GM13977 (cell line): ENCODE data around the gene RNF113A.

Experiments
- DNase-seq: peaks from one replicate; pipeline ENCODE4 v3.0.0; 2012; ENCODE audit warnings: low spot score
- in situ Hi-C: fragments of 300-500 bp; cut with MboI; formaldehyde crosslinking; loops from one replicate; pipeline ENCODE4 v1.12.0; 2022; ENCODE audit warnings: low sequenced_read_pairs, low pct_unique_long_range_greater_than_20kb, mixed read lengths, inconsistent platforms; ENCODE audit not compliant: unreplicated experiment
- TF ChIP-seq, protein P1 (sequence below): IDR thresholded peaks from 2 replicates; pipeline ENCODE4 v1.5.1; 2012; ENCODE audit warnings: mild to moderate bottlenecking, control low read depth; ENCODE audit not compliant: insufficient read depth; ENCODE audit errors: extremely low read depth, missing control alignments

The RNF113A gene

DNA sequence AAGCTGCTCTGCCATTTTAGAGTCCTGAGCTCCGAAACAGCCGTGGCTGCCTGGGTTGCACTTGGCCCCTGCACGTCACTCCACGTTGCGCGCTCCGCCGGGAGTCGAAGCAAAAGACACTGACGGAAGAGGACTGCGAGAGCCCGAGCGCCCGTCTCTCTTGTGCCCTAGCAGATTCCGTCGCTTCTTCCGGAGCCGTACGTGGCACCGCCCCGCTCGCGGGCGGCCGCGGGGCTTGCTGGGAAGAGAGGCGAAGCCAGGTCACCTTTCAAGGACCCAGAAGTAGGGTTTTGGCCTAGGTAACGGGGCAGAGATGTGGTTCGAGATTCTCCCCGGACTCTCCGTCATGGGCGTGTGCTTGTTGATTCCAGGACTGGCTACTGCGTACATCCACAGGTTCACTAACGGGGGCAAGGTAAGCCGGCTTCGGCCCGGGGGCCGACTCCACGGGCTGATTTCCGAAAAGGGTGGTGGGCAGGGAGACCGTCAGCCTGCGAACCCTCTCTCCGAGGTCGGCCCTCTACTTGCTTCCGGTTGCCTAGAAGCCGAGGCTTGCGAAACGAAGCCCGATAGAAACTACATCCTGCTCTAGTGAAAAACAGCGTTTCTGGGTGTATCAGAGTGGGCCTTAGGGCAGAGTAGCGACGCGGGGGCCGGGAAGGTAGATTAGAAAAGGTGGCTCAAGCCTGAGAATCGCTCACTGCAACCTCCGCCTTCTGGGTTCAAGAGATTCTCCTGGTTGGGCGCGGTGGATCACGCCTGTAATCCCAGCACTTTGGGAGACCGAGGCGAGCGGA lies at the start of gene RNF113A, which contains the start of gene NDUFA1:
TSS of gene RNF113A (minus strand) at position 135 of the 797 bp plus-strand sequence. CDS start at position 15, 120 bp downstream.
TSS of gene NDUFA1 (plus strand) at position 234 of the 797 bp plus-strand sequence. CDS start at position 314, 80 bp downstream.
- in situ Hi-C loops: no loop called here
- peak; percentile 80 for DNase-seq

DNA sequence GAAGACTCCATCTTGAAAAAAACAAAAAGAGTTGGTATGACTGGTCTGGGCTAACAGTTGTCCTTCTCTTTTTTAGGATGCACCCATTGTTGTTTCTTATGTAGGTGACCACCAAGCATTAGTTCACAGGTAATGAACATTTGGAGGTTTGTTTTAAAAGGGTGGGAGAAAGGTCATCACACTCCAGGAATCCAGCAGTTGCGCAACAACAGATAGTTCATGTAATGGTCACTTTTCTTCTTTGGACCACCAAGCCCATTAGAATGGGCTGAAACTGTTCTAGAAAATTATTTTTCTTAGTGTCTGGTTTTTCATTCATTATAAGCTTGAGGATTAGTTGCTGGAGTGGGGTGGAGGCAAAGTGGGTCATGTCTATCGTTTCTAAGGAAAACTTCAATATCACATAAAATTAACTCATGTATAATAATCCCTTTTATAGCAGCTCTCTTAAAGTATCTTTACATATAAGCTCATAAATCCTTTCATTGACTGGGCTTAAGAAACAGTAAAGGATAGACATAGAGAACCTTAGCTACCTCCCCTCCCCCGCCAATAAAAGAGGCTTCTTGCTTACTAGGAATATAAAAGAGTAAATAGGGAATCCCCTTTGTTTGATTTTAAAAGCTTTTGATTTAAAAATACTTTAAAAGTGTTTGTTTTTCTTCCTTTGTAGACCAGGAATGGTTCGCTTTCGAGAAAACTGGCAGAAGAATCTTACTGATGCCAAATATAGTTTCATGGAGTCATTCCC lies 48.5 kb upstream of the RNF113A start:
- TF ChIP-seq, protein P1, sequence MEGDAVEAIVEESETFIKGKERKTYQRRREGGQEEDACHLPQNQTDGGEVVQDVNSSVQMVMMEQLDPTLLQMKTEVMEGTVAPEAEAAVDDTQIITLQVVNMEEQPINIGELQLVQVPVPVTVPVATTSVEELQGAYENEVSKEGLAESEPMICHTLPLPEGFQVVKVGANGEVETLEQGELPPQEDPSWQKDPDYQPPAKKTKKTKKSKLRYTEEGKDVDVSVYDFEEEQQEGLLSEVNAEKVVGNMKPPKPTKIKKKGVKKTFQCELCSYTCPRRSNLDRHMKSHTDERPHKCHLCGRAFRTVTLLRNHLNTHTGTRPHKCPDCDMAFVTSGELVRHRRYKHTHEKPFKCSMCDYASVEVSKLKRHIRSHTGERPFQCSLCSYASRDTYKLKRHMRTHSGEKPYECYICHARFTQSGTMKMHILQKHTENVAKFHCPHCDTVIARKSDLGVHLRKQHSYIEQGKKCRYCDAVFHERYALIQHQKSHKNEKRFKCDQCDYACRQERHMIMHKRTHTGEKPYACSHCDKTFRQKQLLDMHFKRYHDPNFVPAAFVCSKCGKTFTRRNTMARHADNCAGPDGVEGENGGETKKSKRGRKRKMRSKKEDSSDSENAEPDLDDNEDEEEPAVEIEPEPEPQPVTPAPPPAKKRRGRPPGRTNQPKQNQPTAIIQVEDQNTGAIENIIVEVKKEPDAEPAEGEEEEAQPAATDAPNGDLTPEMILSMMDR: no peak
- in situ Hi-C loops: no loop called here
- DNase-seq: no peak

More for the DNA sequence above, at the start of gene RNF113A, which contains the start of gene NDUFA1:
- TF ChIP-seq, protein P1: no peak

DNA sequence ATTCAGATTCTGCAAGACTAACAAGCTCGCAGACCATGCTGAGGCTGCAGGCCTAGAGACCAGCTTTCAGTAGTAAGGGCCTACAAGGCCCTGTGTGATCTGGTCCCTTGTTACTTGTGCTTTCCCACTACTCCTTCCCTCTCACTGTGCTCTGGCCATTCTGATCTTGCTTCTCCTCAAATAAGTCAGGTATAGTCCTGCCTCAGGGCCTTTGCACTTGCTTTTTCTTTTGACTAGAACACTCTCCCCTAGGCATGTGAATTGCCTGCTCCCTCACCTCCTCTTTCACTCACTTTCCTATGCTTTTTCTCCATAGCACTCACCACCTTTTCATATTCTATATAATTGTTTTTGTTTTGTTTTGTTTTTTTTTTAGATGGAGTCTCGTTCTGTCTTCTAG lies 46.3 kb upstream of the RNF113A start:
- in situ Hi-C loops: no loop called here
- DNase-seq: no peak
- TF ChIP-seq, protein P1: no peak

DNA sequence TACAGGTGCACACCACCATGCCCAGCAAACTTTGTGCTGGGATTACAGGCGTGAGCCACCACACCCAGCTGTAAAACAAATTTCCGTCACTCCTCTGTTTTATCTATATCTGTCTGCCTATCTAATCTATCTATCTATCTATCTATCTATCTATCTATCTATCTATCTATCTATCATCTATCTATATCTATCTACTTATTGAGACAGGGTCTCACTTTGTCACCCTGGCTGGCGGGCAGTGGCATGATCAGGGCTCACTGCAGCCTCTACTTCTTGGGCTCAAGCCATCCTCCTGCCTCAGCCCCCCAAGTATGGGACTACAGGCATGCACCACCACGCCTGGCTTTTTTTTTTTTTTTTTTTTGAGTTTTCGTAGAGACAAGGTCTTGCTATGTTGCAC lies 44.8 kb upstream of the RNF113A start:
- in situ Hi-C loops: no loop called here
- no peak for DNase-seq
- TF ChIP-seq, protein P1: no peak

DNA sequence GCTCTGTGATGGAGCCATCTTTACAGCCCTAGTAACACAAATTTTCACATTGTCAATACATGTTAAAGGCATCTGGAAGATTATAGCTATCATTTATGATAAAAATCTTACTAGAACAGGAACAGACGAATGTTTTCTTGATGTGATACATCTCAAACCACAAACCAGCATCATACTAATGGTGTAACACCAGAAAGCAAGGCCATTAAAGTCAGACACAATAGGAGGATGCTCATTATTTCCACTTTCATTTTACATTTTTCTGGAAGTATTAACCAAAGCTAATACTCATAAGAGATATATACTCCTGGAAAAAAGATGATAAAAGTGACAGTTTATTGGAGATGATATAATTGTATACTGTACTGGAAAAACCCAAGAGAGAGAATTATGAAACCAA lies 29.4 kb upstream of the RNF113A start:
- TF ChIP-seq, protein P1: no peak
- no peak for DNase-seq
- in situ Hi-C loops: no loop called here

DNA sequence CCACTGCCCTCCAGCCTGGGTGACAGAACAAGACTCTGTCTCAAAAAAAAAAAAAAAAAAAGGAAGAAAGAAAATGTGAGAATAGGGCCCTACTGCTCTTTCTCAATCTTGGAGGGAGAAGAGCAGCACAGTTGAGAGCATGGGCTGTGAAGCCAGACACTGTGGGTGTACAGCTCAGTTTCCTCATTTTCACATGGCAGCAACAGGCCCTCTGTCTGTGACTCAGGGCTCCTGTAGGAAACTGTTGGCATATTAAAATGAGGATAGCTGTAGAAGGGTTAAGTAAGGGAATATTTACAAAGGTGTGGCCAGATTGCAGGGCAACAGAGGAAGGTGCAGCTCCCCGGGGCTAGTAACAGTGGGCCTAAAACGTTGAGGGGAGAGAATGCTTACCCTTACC lies 27.6 kb upstream of the RNF113A start:
- TF ChIP-seq, protein P1: no peak
- DNase-seq: no peak
- in situ Hi-C loops: loop anchor here (25.0 kb wide), 1 partner anchor 387 kb away; no protein-coding TSS in a partner anchor
